NCI-H1694 treated with DMSO at 0.1 percent for 48 hours (cell line): ENCODE data around the gene PRRC2C.
"Not testable (repeated sequence)": the region's sequence is repeated elsewhere in the genome, so short reads cannot be mapped to it uniquely, and the experiment has no call there.

Experiments
- DNase-seq: peaks from one replicate; lab custom pipeline; 2025; lab: John Stamatoyannopoulos, UW

The PRRC2C gene

DNA sequence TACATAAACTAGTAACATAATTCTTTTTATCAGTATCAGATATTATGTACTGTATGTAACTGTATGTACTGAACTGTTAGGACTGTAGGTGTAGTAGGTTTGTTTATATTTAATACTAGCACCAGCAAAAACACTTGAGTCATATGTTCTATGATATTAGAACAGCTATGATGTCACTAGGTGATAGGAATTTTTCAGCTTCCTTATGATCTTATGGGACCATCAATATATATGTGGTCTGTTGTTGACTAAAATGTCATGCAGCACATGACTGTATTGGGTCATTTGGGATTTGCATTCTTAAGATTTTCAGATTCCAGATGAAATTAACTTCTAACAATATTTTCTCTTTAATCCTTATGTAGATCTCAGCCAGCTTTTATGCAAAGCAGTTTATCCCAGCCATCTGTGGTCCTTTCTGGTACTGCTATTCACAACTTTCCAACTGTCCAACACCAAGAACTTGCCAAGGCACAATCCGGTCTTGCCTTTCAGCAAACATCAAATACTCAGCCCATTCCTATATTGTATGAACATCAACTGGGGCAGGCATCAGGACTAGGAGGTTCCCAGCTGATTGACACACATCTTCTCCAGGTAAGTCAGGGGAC is 98.4 kb downstream of the PRRC2C start:
- DNase-seq, result no peak

DNA sequence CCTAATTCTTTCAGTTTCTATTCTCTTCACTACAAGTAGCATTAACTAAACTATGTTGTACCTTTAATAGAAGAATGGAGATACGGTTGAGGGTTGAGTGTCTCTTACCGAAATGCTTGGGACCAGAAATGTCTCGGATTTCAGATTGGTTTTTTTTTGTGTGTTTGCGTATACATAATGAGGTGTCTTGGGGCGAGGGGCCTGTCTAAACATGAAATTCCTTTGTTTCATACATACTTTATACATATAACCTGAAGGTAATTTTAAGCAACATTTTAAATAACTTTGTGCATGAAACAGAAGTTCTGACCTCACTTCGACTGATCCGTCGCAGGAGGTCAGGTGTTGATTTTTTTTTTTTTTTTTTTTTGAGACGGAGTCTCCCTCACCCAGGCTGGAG is 100.4 kb downstream of the PRRC2C start:
- DNase-seq, result no peak

DNA sequence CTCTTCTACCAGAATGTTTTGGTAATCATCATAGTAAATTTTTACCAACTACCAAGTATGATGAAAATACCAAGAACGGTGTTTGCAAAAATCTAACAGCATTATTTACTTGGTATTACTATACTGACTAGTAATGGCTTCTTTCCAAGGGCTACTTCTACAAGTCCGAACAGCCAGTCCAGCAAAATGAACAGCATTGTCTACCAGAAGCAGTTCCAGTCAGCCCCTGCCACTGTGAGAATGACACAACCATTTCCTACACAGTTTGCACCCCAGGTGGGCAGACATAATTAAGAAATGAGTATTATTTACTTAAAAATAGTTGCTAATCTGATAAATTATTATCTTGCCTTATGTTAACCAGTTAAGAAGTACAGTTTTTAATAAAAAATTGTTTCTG is 102.9 kb downstream of the PRRC2C start:
- DNase-seq, result no peak

DNA sequence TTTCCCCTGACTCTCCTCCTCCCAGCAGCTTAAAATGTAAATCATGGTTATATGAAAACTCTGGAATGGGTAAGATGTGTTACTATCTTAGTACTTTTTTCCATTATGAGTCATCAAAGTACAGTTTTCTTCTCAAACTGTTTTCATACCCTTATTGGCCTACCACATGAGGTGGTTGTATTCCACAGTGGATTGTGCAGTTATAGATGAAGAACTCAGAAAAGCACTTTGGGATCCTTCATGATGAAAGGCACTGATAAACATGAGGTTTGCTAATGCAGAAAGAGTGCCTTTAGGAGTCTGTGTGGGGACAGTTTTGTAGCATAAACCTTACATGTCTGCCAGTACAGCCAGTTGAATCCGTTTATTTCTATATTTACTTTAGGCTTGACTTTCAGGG is 104.7 kb downstream of the PRRC2C start:
- no peak for DNase-seq

DNA sequence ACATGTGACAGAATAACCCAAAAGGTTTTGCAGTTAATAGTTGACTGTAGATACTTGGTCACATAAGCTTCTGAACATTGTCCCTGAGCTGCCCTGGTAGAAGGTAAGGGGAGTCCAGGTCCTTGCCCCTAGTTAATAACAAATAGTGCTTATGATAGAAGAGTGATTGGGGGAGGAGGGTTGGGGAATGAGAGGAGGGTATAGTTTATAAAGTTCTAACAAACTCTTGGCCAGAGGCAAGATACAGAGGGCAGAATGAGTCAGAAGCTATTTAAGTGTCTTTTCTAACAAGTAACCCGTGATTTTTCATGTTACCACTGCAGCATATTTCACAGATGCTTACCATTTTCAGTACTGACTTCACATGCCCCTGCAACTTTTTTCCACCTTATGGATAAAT is 110.0 kb downstream of the PRRC2C start:
- DNase-seq, result no peak

DNA sequence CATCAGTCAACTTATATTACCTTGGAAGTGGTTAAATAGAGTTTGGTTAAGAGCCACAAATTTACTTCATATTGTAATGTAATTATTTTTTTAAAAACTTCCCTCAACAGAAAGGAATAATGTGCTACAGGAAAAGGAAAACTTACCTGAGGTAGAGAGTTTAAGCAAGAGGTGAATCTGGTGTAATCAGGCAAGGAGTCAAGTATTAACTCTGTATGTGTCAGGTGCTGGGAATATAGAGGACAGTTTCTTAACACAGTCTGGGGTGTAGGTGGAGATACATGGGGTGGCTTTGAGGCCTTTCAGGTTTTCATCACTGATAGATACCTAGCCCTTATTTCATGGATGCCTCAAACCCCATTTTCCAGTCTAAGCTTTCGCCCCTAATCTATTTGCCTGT is 110.8 kb downstream of the PRRC2C start:
- DNase-seq, result no peak

DNA sequence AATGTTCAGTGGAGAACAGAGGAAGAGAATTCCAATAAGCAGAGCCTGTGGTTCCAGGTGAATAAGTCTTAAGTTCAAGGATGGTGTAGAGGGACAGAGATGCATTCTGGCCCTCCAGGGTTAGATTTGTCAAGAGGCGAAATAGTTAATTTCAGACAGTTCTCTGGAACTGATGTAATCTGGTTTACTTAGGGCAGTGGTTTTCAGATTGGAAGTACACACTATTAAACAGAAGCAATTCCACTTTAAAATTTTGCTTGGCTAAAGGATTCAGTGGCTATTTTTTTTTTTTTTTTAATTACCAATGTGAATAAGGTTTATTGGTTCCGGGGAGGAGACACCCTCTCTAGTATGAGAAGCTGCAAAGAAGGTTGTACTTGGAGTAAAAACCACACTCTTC is 111.4 kb downstream of the PRRC2C start:
- no peak for DNase-seq

DNA sequence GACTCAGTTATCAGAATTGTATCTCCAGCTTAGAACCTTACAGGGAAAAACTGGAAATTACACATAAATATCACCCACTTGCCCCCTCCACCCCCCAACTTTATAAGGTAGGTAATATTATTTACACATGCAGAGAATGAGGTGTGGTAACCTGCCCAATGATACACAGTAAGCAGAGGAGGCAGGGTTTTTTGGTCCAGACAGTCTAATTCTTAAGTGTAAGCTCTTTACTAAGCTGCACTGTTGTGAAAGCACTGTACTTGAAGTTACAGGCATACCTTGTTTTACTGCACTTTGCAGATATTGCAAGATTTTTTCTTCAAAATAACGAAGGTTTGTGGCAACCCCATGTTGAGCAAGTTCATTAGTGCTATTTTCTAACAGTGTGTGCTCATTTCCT is 111.9 kb downstream of the PRRC2C start:
- no peak for DNase-seq

DNA sequence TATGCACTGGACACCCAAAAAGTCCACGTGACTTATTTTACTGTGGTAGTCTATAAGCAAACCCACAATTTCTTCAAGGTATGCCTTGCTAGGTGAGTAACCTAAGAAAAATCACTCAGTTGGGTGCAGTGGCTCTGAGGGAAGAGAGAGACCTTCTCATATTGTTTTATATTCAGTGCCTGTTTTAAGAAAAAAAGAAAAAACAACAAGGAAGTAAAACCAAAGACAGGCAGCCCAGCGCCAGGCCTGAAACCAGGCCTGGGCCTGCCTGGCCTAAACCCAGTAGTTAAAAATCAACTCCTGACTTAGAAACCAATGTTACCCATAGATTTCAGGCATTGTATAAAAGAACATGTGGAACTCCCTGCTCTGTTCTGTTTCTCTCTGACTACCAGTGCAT is 115.0 kb downstream of the PRRC2C start:
- not testable (repeated sequence) for DNase-seq

DNA sequence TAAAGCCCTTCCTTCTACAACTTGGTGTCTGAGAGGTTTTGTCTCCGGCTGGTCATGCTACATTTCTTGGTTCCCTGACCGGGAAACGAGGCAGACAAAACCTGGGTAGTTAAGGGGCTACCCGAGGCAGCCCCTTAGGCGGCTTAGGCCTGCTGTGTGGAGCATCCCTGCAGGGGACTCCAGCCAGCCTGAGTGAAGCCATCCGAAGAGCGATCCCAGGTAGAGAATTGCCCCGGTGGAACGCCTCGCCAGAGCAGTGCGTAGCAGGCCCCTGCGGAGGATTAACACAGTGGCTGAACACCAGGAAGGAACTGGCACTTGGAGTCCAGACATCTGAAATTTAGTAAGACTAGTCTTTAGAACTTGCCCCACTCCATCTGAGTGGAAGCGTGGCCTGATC is 115.5 kb downstream of the PRRC2C start:
- no peak for DNase-seq

DNA sequence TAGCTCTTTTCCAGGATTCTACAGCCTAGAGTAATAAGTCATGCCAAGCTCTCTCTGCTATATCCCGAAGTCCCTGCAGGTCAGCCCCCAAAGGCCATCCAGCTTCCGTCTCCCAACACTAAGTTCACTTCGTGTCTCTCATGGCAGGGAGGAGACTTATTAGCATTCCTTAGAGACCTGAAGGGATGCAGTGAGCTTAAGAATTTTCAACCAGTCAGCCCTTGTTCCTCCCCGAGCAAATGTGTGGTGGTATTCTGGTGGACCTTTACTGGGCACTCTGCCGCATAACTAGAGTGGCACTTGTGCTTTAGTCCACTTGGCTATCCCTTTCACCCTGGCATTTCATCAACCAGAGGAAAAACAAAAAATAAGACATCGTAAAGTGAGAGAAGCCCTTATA is 117.7 kb downstream of the PRRC2C start:
- DNase-seq, result not testable (repeated sequence)

DNA sequence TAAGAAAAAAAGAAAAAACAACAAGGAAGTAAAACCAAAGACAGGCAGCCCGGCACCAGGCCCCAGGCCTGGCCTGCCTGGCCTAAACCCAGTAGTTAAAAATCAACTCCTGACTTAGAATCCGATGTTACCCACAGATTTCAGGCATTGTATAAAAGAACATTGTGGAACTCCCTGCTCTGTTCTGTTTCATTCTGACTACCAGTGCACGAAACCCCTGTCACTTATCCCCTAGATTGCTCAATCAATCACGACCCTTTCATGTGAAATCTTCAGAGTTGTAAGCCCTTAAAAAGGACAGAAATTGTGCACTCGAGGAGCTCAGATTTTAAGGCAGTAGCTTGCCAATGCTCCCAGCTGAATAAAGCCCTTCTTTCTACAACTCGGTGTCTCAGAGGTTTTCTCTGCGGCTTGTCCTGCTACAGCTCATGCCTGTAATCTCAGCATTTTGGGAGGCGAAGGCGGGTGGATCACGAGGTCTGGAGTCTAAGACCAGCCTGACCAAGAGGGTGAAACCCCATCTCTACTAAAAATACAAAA is 121.1 kb downstream of the PRRC2C start:
- DNase-seq, result no peak

DNA sequence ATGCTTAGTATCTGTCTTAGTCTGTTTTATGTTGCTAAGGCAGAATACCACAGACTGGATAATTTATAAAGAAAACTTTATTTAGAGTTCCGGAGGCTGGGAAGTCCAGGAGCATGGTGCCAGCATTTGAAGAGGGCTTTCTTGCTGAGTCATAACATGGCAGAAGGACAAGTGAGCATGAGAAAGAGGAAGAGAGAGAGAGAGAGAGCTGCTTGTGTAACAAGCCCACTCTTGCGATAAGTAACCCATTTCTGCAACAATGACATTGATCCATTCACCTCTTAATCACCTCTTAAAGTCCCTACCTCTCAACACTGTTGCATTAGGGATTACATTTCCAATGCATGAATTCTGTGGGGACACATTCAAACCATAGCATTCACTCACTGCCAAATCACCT is 125.1 kb downstream of the PRRC2C start:
- DNase-seq, result no peak

DNA sequence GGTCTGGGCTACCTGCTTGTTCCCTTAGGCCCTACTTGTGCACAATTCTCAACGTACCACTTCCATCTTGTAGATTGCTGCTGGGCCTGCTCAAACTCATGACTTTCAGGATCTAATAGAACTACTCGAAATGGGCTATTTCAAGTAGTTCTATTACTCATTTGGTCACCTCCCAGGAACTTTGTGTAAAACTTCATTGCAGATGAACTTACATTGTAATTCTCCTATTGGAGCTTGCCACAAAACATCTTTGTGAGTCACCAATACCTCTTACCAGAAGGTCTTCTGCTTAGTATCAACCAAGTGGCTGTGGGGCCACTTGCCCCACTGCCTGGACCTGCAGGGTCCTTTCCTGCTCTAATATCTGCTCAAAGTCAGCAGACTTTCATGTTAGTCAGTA is 126.0 kb downstream of the PRRC2C start:
- no peak for DNase-seq

DNA sequence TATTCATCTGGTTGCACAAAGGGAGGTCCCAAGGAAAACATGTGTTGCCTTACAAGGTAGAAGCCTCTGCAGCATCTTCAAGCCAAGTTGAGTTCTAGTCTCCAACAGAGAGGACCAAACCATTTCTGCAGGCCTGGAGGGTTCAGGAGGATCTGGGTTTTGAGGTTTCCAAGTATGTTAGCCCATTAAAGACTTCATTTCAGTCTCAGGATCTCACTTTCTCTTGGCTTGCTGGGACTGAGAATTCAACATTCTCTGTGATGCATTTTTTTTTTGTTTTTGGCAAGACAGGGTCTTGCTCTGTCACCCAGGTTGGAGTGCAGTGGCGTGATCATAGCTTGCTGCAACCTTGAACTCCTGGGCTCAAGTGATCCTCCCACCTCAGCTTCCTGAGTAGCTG is 128.0 kb downstream of the PRRC2C start:
- DNase-seq, result no peak

DNA sequence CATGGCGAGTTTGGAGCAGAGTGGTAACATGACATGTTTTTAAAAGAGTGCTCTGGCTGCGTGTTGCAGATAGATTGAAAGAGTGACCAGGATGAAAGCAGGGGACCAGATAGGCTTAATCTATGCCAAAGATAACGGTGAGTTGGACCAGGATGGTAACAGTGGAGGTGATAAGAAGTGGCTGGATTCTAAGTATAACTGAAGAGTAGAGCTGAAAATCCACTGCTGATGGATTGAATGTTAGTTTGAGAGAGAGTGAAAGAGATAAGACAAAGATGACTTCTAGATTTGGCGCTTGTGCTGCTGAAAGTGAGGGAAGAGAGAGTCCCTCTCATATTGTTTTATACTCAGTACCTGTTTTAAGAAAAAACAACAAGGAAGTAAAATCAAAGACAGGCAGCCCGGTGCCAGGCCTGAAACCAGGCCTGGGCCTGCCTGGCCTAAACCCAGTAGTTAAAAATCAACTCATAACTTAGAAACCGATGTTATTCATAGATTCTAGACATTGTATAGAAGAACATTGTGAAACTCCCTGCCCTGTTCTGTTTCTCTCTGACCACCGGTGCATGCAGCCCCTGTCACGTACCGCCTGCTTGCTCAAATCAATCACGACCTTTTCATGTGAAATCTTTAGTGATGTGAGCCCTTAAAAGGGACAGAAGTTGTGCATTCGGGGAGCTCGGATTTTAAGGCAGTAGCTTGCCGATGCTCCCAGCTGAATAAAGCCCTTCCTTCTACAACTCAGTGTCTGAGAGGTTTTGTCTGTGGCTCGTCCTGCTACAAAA is 130.0 kb downstream of the PRRC2C start:
- DNase-seq, result not testable (repeated sequence)

DNA sequence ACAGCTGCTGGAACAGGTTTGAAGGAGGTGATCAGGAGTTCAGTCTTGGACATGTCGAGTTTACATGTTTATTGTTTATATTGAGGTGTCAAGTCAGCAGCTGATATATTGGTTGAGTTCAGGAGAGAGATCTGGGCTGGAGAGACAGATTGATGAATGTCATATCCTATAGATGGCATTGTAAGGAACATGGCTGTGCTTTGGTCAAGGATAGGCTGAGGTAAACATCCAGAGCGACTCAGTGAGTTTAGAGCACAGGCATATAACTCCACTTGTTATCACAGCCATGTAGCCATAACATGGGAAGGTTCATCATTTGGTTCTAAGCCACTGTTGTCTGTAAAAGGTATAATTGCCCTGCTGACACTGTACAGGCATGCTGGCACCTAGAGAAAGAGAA is 131.3 kb downstream of the PRRC2C start:
- DNase-seq, result no peak

DNA sequence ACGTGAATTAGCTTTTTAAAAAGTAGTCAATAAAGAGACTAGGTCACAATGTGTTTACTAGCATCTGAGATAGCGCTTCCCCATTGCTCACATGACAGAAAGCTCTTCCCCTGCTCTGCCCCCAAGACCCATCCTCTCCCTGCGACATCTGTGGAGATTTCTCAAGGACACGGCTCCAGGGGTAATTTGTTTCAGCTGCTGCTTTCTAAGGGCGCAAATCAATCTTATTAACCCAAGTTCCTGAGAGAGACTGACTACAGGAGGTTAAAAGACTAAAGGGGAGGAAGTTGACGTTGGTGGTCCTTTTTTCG is 136.8 kb downstream of the PRRC2C start, which contains the start of gene MYOCOS:
TSS of gene MYOCOS (plus strand) at position 92 of the 311 bp plus-strand sequence. CDS start 1,641 bp downstream, outside the sequence.
- DNase-seq, result no peak

DNA sequence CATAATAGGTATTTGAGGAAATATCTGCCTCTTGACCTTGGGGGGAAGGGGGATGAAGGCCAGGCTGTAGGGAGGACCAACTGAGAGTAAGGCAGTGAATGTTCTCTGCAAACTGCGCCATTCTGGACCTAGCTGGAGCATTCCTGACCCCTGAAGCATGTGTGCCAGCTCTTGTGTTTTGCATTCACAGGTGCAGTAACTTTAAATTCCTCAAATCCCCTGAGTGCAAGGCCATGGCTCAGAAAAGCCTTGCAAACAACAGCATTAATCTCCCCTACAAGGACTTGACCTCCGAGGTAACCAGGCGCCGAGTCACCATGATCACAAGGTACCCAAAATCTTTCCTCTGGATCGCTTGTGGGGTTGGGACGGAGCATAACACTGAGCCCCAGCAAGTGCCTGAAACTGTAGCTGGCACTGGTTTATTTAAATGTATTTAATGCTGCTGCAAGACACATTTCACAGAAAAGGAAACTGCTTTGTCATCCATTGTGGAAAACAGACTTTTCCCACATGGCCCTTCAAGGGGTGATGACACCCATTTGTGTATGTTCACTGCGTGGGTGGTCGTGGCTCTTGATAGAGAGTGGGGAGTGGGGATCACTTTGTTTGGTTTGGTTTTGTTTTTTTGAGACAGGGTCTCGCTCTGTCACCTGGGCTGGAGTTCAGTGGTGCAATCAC is 138.5 kb downstream of the PRRC2C start:
- no peak for DNase-seq

DNA sequence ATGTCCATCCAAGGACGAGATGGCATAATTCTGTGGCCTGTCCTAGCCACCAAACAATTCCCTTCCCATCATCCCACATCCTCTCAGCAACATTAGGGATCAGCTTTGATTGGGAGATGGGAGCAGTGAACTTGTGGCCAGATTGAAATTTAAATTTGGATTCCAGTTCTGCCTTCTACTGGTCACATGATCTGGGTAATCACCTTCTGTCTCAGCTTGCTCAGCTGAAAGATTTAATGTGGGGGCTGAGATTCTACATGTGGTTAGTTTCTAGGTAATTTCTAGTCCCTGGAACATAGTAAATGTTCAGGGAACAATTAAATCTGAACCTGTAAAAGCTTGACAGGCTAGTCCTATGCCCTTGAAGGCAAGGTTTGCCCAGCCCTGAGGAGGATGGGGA is 139.9 kb downstream of the PRRC2C start:
- no peak for DNase-seq

DNA sequence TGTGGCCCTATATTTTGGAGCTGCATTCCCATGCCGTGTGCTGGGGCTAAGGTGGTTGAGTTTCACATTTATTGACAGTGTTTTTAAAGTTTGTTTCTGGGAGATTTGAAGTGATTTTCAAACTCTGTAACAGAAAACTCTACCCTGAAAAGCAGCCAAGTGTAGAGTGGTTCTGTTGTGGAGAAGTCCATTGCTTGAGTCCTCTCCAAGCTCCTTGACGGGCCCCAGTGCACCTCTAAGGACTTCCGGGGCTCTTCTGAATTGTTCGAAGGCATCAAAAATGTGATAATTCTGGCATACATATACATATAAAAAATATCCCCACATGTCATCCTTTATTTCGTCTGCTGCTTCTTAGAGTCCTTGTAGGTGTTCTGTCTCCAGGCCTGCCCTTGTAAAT is 141.7 kb downstream of the PRRC2C start:
- DNase-seq, result no peak

DNA sequence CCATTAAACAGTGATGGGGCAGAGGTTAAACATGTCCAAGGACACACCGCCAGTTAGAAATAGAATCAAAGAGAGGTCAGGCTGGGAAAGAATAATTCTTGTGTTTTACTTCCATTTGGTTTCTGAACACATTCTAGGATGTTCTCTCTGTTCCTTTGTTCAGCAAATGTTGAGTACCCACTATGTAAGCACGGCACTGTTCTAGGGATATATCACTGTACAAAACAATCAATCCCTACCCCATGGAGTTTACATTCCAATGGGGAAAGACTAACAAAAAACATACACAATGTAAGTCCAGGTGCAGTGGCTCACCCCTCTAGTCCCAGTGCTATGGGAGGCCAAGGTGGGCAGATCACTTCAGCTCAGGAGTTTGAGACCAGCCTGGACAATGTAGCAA is 142.9 kb downstream of the PRRC2C start:
- no peak for DNase-seq

DNA sequence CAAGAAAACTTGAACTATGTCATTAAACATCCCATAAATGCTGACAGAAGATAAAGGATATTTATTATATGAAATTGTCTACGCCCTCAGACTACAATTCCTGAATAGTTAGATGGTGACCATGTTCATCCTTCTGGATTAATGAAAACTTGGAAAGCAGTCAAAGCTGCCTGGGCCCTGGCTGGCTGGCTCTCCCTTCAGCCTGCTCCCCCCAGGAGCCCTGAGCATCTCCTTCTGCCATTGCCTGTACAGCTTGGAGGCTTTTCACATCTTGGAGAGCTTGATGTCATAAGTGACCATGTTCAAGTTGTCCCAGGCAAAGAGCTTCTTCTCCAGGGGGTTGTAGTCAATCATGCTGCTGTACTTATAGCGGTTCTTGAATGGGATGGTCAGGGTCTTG is 150.3 kb downstream of the PRRC2C start:
- no peak for DNase-seq
